ENCODE results near the gene UBE2E3. TPM values are rescaled to one million over a fixed set of nuclear protein-coding genes. Genes with fewer than 3 reads are reported as not detected.
"Not testable (repeated sequence)": the region's sequence is repeated elsewhere in the genome, so short reads cannot be mapped to it uniquely, and the experiment has no call there.

UBE2E3 gene
- polyA plus RNA-seq, 1 donor, result 77.2 TPM

- WGBS (ENCODE audit: insufficient coverage, low lambda C conversion rate), result 80% methylated on average over 3 of the region's 6 CpGs
- no peaks in the 10 kb centered on the region for H3K4me1 ChIP-seq (ENCODE audit: control insufficient read depth, insufficient read depth, low read length)
- no peak overlapping the region for H3K27ac ChIP-seq (ENCODE audit: low read length)
- no peaks in the 10 kb centered on the region for H3K27me3 ChIP-seq (ENCODE audit: control insufficient read depth, insufficient read depth, low read length)
- no peak overlapping the region for H3K4me3 ChIP-seq (ENCODE audit: low read length)
- no peak for DNase-seq
- H3K36me3 ChIP-seq (ENCODE audit: control insufficient read depth, insufficient read depth, low read length), result no peaks in the 10 kb centered on the region
- H3K9me3 ChIP-seq (ENCODE audit: control insufficient read depth, low read depth, low read length), result no peaks in the 10 kb centered on the region
Observed at GRCh38 chr2:181072486-181073235, 92.3 kb downstream of the UBE2E3 start.

- DNase-seq, result no peak
- Histone ChIP-seq H3K36me3 (ENCODE audit: control insufficient read depth, insufficient read depth, low read length) (no peaks in the 10 kb centered on the region), H3K9me3 (ENCODE audit: control insufficient read depth, low read depth, low read length) (no peaks in the 10 kb centered on the region), H3K27me3 (ENCODE audit: control insufficient read depth, insufficient read depth, low read length) (no peaks in the 10 kb centered on the region), H3K4me1 (ENCODE audit: control insufficient read depth, insufficient read depth, low read length) (no peaks in the 10 kb centered on the region), H3K27ac (ENCODE audit: low read length) (no peak overlapping the region), H3K4me3 (ENCODE audit: low read length) (no peak overlapping the region)
Observed at GRCh38 chr2:181073896-181074295, 93.5 kb downstream of the UBE2E3 start.

- whole genome bisulfite sequencing (ENCODE audit: insufficient coverage, low lambda C conversion rate), result 92% methylated on average over 1 of the region's 2 CpGs
- no peaks in the 10 kb centered on the region for H3K9me3 ChIP-seq (ENCODE audit: control insufficient read depth, low read depth, low read length)
- H3K36me3 ChIP-seq (ENCODE audit: control insufficient read depth, insufficient read depth, low read length), result no peaks in the 10 kb centered on the region
- no peak overlapping the region for H3K27ac ChIP-seq (ENCODE audit: low read length)
- DNase-seq, result no peak
- H3K4me1 ChIP-seq (ENCODE audit: control insufficient read depth, insufficient read depth, low read length), result no peaks in the 10 kb centered on the region
- H3K4me3 ChIP-seq (ENCODE audit: low read length), result no peak overlapping the region
- no peaks in the 10 kb centered on the region for H3K27me3 ChIP-seq (ENCODE audit: control insufficient read depth, insufficient read depth, low read length)
Observed at GRCh38 chr2:181074457-181074856, 94.1 kb downstream of the UBE2E3 start.

GRCh38 chr2:181076658-181077057 is 96.3 kb downstream of the UBE2E3 start:
- Histone ChIP-seq H3K36me3 (ENCODE audit: control insufficient read depth, insufficient read depth, low read length) (no peaks in the 10 kb centered on the region), H3K4me1 (ENCODE audit: control insufficient read depth, insufficient read depth, low read length) (no peaks in the 10 kb centered on the region), H3K4me3 (ENCODE audit: low read length) (no peak overlapping the region), H3K9me3 (ENCODE audit: control insufficient read depth, low read depth, low read length) (no peaks in the 10 kb centered on the region), H3K27ac (ENCODE audit: low read length) (no peak overlapping the region), H3K27me3 (ENCODE audit: control insufficient read depth, insufficient read depth, low read length) (no peaks in the 10 kb centered on the region)
- WGBS (ENCODE audit: insufficient coverage, low lambda C conversion rate), result no CpG with 5 or more reads among the region's 1 CpG
- no peak for DNase-seq

GRCh38 chr2:181077128-181077709 is 96.8 kb downstream of the UBE2E3 start:
- H3K36me3 ChIP-seq (ENCODE audit: control insufficient read depth, insufficient read depth, low read length), result no peaks in the 10 kb centered on the region
- no peaks in the 10 kb centered on the region for H3K9me3 ChIP-seq (ENCODE audit: control insufficient read depth, low read depth, low read length)
- H3K4me3 ChIP-seq (ENCODE audit: low read length), result no peak overlapping the region
- H3K27me3 ChIP-seq (ENCODE audit: control insufficient read depth, insufficient read depth, low read length), result no peaks in the 10 kb centered on the region
- WGBS (ENCODE audit: insufficient coverage, low lambda C conversion rate), result 89% methylated on average over 1 of the region's 4 CpGs
- H3K4me1 ChIP-seq (ENCODE audit: control insufficient read depth, insufficient read depth, low read length), result no peaks in the 10 kb centered on the region
- DNase-seq, result peak; percentile 7 to 24
- H3K27ac ChIP-seq (ENCODE audit: low read length), result no peak overlapping the region

GRCh38 chr2:181083140-181083539 is 102.7 kb downstream of the UBE2E3 start:
- H3K27me3 ChIP-seq (ENCODE audit: control insufficient read depth, insufficient read depth, low read length), result no peaks in the 10 kb centered on the region
- no peak overlapping the region for H3K27ac ChIP-seq (ENCODE audit: low read length)
- no CpG with 5 or more reads among the region's 2 CpGs for WGBS (ENCODE audit: insufficient coverage, low lambda C conversion rate)

GRCh38 chr2:181085734-181086133 is 105.3 kb downstream of the UBE2E3 start:
- no peak overlapping the region for H3K4me3 ChIP-seq (ENCODE audit: low read length)
- H3K27me3 ChIP-seq (ENCODE audit: control insufficient read depth, insufficient read depth, low read length), result no peaks in the 10 kb centered on the region
- no peaks in the 10 kb centered on the region for H3K4me1 ChIP-seq (ENCODE audit: control insufficient read depth, insufficient read depth, low read length)
- no peaks in the 10 kb centered on the region for H3K36me3 ChIP-seq (ENCODE audit: control insufficient read depth, insufficient read depth, low read length)
- H3K9me3 ChIP-seq (ENCODE audit: control insufficient read depth, low read depth, low read length), result no peaks in the 10 kb centered on the region
- H3K27ac ChIP-seq (ENCODE audit: low read length), result no peak overlapping the region
- WGBS (ENCODE audit: insufficient coverage, low lambda C conversion rate), result no CpG with 5 or more reads among the region's 1 CpG
- no peak for DNase-seq

More at GRCh38 chr2:181083140-181083539, 102.7 kb downstream of the UBE2E3 start:
- H3K9me3 ChIP-seq (ENCODE audit: control insufficient read depth, low read depth, low read length), result no peaks in the 10 kb centered on the region
- no peak for DNase-seq
- H3K4me1 ChIP-seq (ENCODE audit: control insufficient read depth, insufficient read depth, low read length), result no peaks in the 10 kb centered on the region
- no peak overlapping the region for H3K4me3 ChIP-seq (ENCODE audit: low read length)
- no peaks in the 10 kb centered on the region for H3K36me3 ChIP-seq (ENCODE audit: control insufficient read depth, insufficient read depth, low read length)

- WGBS (ENCODE audit: insufficient coverage, low lambda C conversion rate), result 0% methylated on average over 1 of the region's 4 CpGs
- DNase-seq; H3K4me3 ChIP-seq (ENCODE audit: low read length); H3K4me1 ChIP-seq (ENCODE audit: control insufficient read depth, insufficient read depth, low read length); H3K27ac ChIP-seq (ENCODE audit: low read length); H3K36me3 ChIP-seq (ENCODE audit: control insufficient read depth, insufficient read depth, low read length); H3K9me3 ChIP-seq (ENCODE audit: control insufficient read depth, low read depth, low read length); H3K27me3 ChIP-seq (ENCODE audit: control insufficient read depth, insufficient read depth, low read length): not testable (repeated sequence)
Observed at GRCh38 chr2:181091920-181092319, 111.5 kb downstream of the UBE2E3 start.

GRCh38 chr2:181095486-181095885 is 115.1 kb downstream of the UBE2E3 start:
- DNase-seq, result no peak
- no peaks in the 10 kb centered on the region for H3K9me3 ChIP-seq (ENCODE audit: control insufficient read depth, low read depth, low read length)
- no peak overlapping the region for H3K4me3 ChIP-seq (ENCODE audit: low read length)
- no peaks in the 10 kb centered on the region for H3K4me1 ChIP-seq (ENCODE audit: control insufficient read depth, insufficient read depth, low read length)
- H3K36me3 ChIP-seq (ENCODE audit: control insufficient read depth, insufficient read depth, low read length), result no peaks in the 10 kb centered on the region
- H3K27me3 ChIP-seq (ENCODE audit: control insufficient read depth, insufficient read depth, low read length), result no peaks in the 10 kb centered on the region
- no peak overlapping the region for H3K27ac ChIP-seq (ENCODE audit: low read length)
- 20% methylated on average over 1 of the region's 2 CpGs for WGBS (ENCODE audit: insufficient coverage, low lambda C conversion rate)

- H3K27ac ChIP-seq (ENCODE audit: low read length), result no peak overlapping the region
- H3K4me1 ChIP-seq (ENCODE audit: control insufficient read depth, insufficient read depth, low read length), result no peaks in the 10 kb centered on the region
- H3K4me3 ChIP-seq (ENCODE audit: low read length), result no peak overlapping the region
- no peaks in the 10 kb centered on the region for H3K9me3 ChIP-seq (ENCODE audit: control insufficient read depth, low read depth, low read length)
- no peak for DNase-seq
- H3K36me3 ChIP-seq (ENCODE audit: control insufficient read depth, insufficient read depth, low read length), result no peaks in the 10 kb centered on the region
- H3K27me3 ChIP-seq (ENCODE audit: control insufficient read depth, insufficient read depth, low read length), result no peaks in the 10 kb centered on the region
Observed at GRCh38 chr2:181103659-181104058, 123.3 kb downstream of the UBE2E3 start.
